Endothelial cell of umbilical vein (primary cell): ENCODE data around the gene GPSM1. TPM values are rescaled to one million over a fixed set of nuclear protein-coding genes. Genes with fewer than 3 reads are reported as not detected.

ENCODE experiments used
- BruUV-seq: library from RNA; stranded (reverse); fragments of 400-500 nt; replicated peaks from 2 replicates; lab custom pipeline; 2021; lab: Mats Ljungman, UMichigan
- CTCF ChIA-PET: fragments of 300-600, 350-600 bp; sonication (Branson Sonifier 250); formaldehyde crosslinking; loops from one replicate; lab custom pipeline; 2021; ENCODE audit warnings: antibody characterized with exemption, inconsistent platforms; lab: Charles Lee
- POLR2A ChIA-PET: fragments of 300-600, 350-600 bp; sonication (Branson Sonifier 250); formaldehyde crosslinking; loops from one replicate; lab custom pipeline; 2021; ENCODE audit warnings: antibody characterized with exemption, inconsistent platforms; lab: Charles Lee
- DNase-seq: peaks from one replicate; pipeline ENCODE4 v3.0.0-alpha.2; 2011; ENCODE audit warnings: low read depth, low spot score
- FAIRE-seq: peaks from 2 replicates; lab custom pipeline; 2011; peaks lifted over from hg19 to GRCh38; lab: Jason Lieb, UNC
- H2AFZ ChIP-seq: 2 replicates; pipeline ENCODE4 v1.6.0; 2012; ENCODE audit warnings: low read depth, low read length, control low read depth, inconsistent platforms
- H3K27ac ChIP-seq: 2 replicates; pipeline ENCODE4 v1.5.1; 2011; ENCODE audit warnings: low read depth, mild to moderate bottlenecking, control low read depth, low read length, moderate library complexity; ENCODE audit not compliant: insufficient read depth
- H3K27me3 ChIP-seq, 2 experiments: 2 replicates each; pipeline versions ENCODE4 v1.6.0 to v1.6.1; 2011; ENCODE audit warnings: low read length in 2 of 2, mixed read lengths in 1 of 2; ENCODE audit not compliant: control insufficient read depth in 2 of 2, insufficient read depth in 2 of 2
- H3K36me3 ChIP-seq, 2 experiments: 2 replicates in 1 of 2; 3 replicates in 1 of 2; pipeline ENCODE4 v1.5.1; 2011; ENCODE audit warnings: low read length in 2 of 2, mild to moderate bottlenecking in 1 of 2, moderate library complexity in 1 of 2; ENCODE audit not compliant: control insufficient read depth in 2 of 2, insufficient read depth in 2 of 2; ENCODE audit errors: extremely low read depth in 1 of 2
- H3K4me1 ChIP-seq: 3 replicates; pipeline ENCODE4 v1.5.1; 2011; ENCODE audit warnings: mild to moderate bottlenecking, low read length; ENCODE audit not compliant: control insufficient read depth, insufficient read depth; ENCODE audit errors: extremely low read depth
- H3K4me2 ChIP-seq: 2 replicates; pipeline ENCODE4 v1.6.1; 2011; ENCODE audit warnings: low read length, control low read depth, mixed read lengths; ENCODE audit not compliant: insufficient read depth
- H3K4me3 ChIP-seq, 3 experiments: fragments of 200-600 bp in 1 of 3; sonication (generic), shearing (Covaris generic) in 1 of 3; replicated peaks in 1 of 3; 2 replicates each; pipeline ENCODE4 v1.5.1; 2011 to 2016; ENCODE audit warnings: control low read depth in 3 of 3, low read length in 3 of 3, mild to moderate bottlenecking in 2 of 3, inconsistent platforms in 1 of 3, low read depth in 1 of 3, moderate library complexity in 1 of 3; ENCODE audit not compliant: insufficient read depth in 1 of 3
- H3K79me2 ChIP-seq: 2 replicates; pipeline ENCODE4 v1.6.0; 2012; ENCODE audit warnings: low read length, inconsistent platforms; ENCODE audit not compliant: control insufficient read depth, insufficient read depth
- H3K9ac ChIP-seq: replicated peaks from 2 replicates; pipeline ENCODE3; 2011; ENCODE audit warnings: low read length, control low read depth; ENCODE audit not compliant: insufficient read depth; ENCODE audit errors: extremely low read depth
- H3K9me1 ChIP-seq: replicated peaks from 3 replicates; pipeline ENCODE4 v1.6.0; 2011; ENCODE audit warnings: mild to moderate bottlenecking, low read length; ENCODE audit not compliant: control insufficient read depth, insufficient read depth; ENCODE audit errors: extremely low read depth
- H3K9me3 ChIP-seq: replicated peaks from 2 replicates; pipeline ENCODE4 v1.5.1; 2012; ENCODE audit warnings: low read length, inconsistent platforms; ENCODE audit not compliant: control insufficient read depth, insufficient read depth
- H4K20me1 ChIP-seq: replicated peaks from 2 replicates; pipeline ENCODE3; 2011; ENCODE audit warnings: mild to moderate bottlenecking, low read length; ENCODE audit not compliant: control insufficient read depth, insufficient read depth; ENCODE audit errors: extremely low read depth
- CTCF ChIP-seq, 2 donors: IDR thresholded peaks; 1 replicate in 1 of 2; 2 replicates in 1 of 2; pipeline ENCODE4 v1.5.1; 2011; ENCODE audit warnings: low read length in 2 of 2, mild to moderate bottlenecking in 2 of 2, moderate library complexity in 2 of 2, control low read depth in 1 of 2, inconsistent platforms in 1 of 2, low read depth in 1 of 2; ENCODE audit not compliant: insufficient read depth in 1 of 2; ENCODE audit errors: extremely low read depth in 1 of 2
- EZH2 ChIP-seq: IDR thresholded peaks from 2 replicates; pipeline ENCODE4 v1.6.1; 2012; ENCODE audit warnings: borderline replicate concordance, low read depth, mild to moderate bottlenecking, moderate library complexity, low read length, inconsistent platforms; ENCODE audit not compliant: severe bottlenecking
- FOS ChIP-seq: IDR thresholded peaks from 2 replicates; pipeline ENCODE4 v1.6.1; 2011; ENCODE audit warnings: mild to moderate bottlenecking, low read length, moderate library complexity, borderline replicate concordance; ENCODE audit not compliant: insufficient read depth
- GATA2 ChIP-seq: IDR thresholded peaks from 2 replicates; pipeline ENCODE4 v1.7.0; 2011; ENCODE audit warnings: low read depth, mild to moderate bottlenecking, moderate library complexity, mixed read lengths, low read length; ENCODE audit not compliant: insufficient read length, insufficient read depth
- JUN ChIP-seq: IDR thresholded peaks from 2 replicates; pipeline ENCODE4 v1.6.1; 2011; ENCODE audit warnings: borderline replicate concordance, low read depth; ENCODE audit not compliant: insufficient read length, insufficient read depth
- MYC ChIP-seq: IDR thresholded peaks from one replicate; pipeline ENCODE4 v1.6.1; 2011; ENCODE audit warnings: mild to moderate bottlenecking, low read depth, low read length
- POLR2A ChIP-seq: IDR thresholded peaks from 2 replicates; pipeline ENCODE4 v1.6.1; 2012; ENCODE audit warnings: low read depth, mild to moderate bottlenecking, control low read depth, low read length
- POLR2AphosphoS5 ChIP-seq: IDR thresholded peaks from 2 replicates; pipeline ENCODE4 v1.6.1; 2012; ENCODE audit warnings: low read depth, mild to moderate bottlenecking, control low read depth, low read length, moderate library complexity; ENCODE audit not compliant: insufficient read depth
- dilution Hi-C: fragments of 300-500 bp; cut with MboI; formaldehyde crosslinking; loops from one replicate; pipeline ENCODE4 v1.15.0; 2019; ENCODE audit warnings: low sequenced_read_pairs; ENCODE audit not compliant: extremely low pct_ligation_motif_present
- intact Hi-C: fragments of 100-400 bp; cut with micrococcal nuclease; formaldehyde crosslinking; loops from one replicate; pipeline ENCODE4 v1.10.0; 2022
- polyA plus RNA-seq, 4 experiments: library from polyadenylated mRNA; depleted of rRNA in 3 of 4; stranded (reverse) in 3 of 4; unstranded in 1 of 4; fragments of >200 nt; gene quantifications; 2 replicates each; pipeline versions ENCODE4 v1.2.1 to v1.2.3, GENCODE V29; 2011 to 2012; ENCODE audit warnings: missing spikeins in 1 of 4
- total RNA-seq: library from RNA; stranded (reverse); gene quantifications from 2 replicates; pipeline ENCODE4 v1.2.3, GENCODE V29; 2021
- TF ChIP-seq, protein P1 (sequence below): IDR thresholded peaks from 2 replicates; pipeline ENCODE4 v1.6.1; 2011; ENCODE audit not compliant: insufficient read depth, insufficient read length

GPSM1 gene
- total and polyA plus RNA-seq, 2 donors (not counting 3 experiments of a cell fraction or from before 2014, with no cell fraction given): 34.6 to 47.1 TPM

DNA sequence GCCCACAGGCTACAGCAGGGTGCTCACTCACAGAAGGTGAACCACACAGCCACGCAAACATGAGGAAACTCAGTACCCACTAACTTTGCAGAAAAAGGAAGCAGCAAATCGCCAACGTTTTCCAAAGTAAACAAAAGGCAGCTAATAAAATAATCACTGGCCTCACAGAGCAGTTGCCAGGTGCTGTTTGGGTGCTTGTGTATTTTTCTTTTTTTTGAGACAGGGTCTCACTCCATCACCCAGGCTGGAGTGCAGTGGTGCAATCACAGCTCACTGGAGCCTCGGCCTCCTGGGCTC lies 68.8 kb downstream of the GPSM1 start:
- H3K36me3 ChIP-seq: peaks cover 7 to 61% of the 10 kb centered on the region in 2 experiments
- no peak overlapping the region for H3K27ac ChIP-seq

GRCh38 chr9:136397643-136398042 lies 70.3 kb downstream of the GPSM1 start:
- CTCF ChIA-PET: interaction anchor here (1.7 to 2.3 kb wide), 2 partner anchors 12 to 85 kb away, joined by 8 to 9 read pairs; partner anchors contain the start of genes ENTR1 and PMPCA
- no peak overlapping the region for H3K4me2 ChIP-seq
- no peak overlapping the region for H3K27ac ChIP-seq
- H3K9me1 ChIP-seq: no peaks in the 10 kb centered on the region
- no peak overlapping the region for H3K4me3 ChIP-seq
- intact Hi-C loops (no loop called here), dilution Hi-C loops (no loop called here)
- H3K36me3 ChIP-seq: peaks cover 7 to 50% of the 10 kb centered on the region in 2 experiments
- no peaks in the 10 kb centered on the region for H3K27me3 ChIP-seq
- no TSS peak for BruUV-seq
- no peaks in the 10 kb centered on the region for H4K20me1 ChIP-seq
- H2AFZ ChIP-seq: no peak overlapping the region
- H3K4me1 ChIP-seq: peaks cover 10% of the 10 kb centered on the region
- H3K9ac ChIP-seq: no peak overlapping the region
- FAIRE-seq (no peak), DNase-seq (no peak)
- H3K79me2 ChIP-seq: peaks cover 22% of the 10 kb centered on the region
- TF ChIP-seq POLR2AphosphoS5 (no peak), JUN (no peak), EZH2 (no peak), GATA2 (no peak), POLR2A (no peak), CTCF (IDR thresholded peaks at IDR 0.05; ENCODE audit: extremely low read depth in 1 of 2, insufficient read depth in 1 of 2, low read depth in 1 of 2, low read length in 2 of 2) (no peak), MYC (no peak), FOS (no peak)
- TF ChIP-seq, protein P1, sequence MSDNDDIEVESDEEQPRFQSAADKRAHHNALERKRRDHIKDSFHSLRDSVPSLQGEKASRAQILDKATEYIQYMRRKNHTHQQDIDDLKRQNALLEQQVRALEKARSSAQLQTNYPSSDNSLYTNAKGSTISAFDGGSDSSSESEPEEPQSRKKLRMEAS: no peak
- POLR2A ChIA-PET: no interaction called here
- no peaks in the 10 kb centered on the region for H3K9me3 ChIP-seq

More for the DNA sequence above, 68.8 kb downstream of the GPSM1 start:
- Histone ChIP-seq H3K9ac (no peak overlapping the region), H3K27me3 (no peaks in the 10 kb centered on the region), H2AFZ (no peak overlapping the region), H3K9me1 (no peaks in the 10 kb centered on the region), H3K4me1 (peaks cover 10% of the 10 kb centered on the region), H3K4me3 (no peak overlapping the region), H3K79me2 (peaks cover 22% of the 10 kb centered on the region), H4K20me1 (no peaks in the 10 kb centered on the region), H3K9me3 (no peaks in the 10 kb centered on the region), H3K4me2 (no peak overlapping the region)
- FAIRE-seq (no peak), DNase-seq (no peak)
- intact Hi-C loops (no loop called here), dilution Hi-C loops (no loop called here)
- no TSS peak for BruUV-seq
- POLR2A ChIA-PET: no interaction called here
- TF ChIP-seq JUN (no peak), MYC (no peak), GATA2 (no peak), POLR2AphosphoS5 (no peak)
- CTCF ChIA-PET: interaction anchor here (1.0 to 1.7 kb wide), 2 partner anchors 29 to 84 kb away, joined by 3 to 9 read pairs; no protein-coding TSS in a partner anchor
